ENCODE results near the gene BLMH. TPM values are rescaled to one million over a fixed set of nuclear protein-coding genes. Genes with fewer than 3 reads are reported as not detected.

Gene BLMH
- total RNA-seq, 1 donor = 39.8 TPM

GRCh38 chr17:30236766-30237165, 55.0 kb downstream of the BLMH start:
- Histone ChIP-seq H3K4me1 (ENCODE audit: insufficient read depth, low read length) (peaks cover 19% of the 10 kb centered on the region), H3K27ac (ENCODE audit: low read depth, low read length) (no peak overlapping the region), H3K36me3 (ENCODE audit: insufficient read depth, low read length) (no peaks in the 10 kb centered on the region), H3K4me2 (ENCODE audit: insufficient read depth, low read length) (peak overlapping the region; percentile 72), H3K27me3 (ENCODE audit: insufficient read depth, low read length) (peaks cover 67% of the 10 kb centered on the region), H3K4me3 (ENCODE audit: insufficient read depth, low read length) (peak overlapping the region; percentile 46), H3K9me3 (ENCODE audit: low read depth, low read length) (no peaks in the 10 kb centered on the region), H3K79me2 (ENCODE audit: insufficient read depth, low read length) (no peaks in the 10 kb centered on the region), H2AFZ (ENCODE audit: low read length) (no peak overlapping the region), H4K20me1 (ENCODE audit: insufficient read depth, low read length) (no peaks in the 10 kb centered on the region)
- peak; percentile 92 for DNase-seq (ENCODE audit: insufficient read length, low spot score, missing footprints)
- TF ChIP-seq CTCF (IDR thresholded peaks at IDR 0.05; ENCODE audit: extremely low read depth, low read depth, low read length) = peak; percentile 20

DNA sequence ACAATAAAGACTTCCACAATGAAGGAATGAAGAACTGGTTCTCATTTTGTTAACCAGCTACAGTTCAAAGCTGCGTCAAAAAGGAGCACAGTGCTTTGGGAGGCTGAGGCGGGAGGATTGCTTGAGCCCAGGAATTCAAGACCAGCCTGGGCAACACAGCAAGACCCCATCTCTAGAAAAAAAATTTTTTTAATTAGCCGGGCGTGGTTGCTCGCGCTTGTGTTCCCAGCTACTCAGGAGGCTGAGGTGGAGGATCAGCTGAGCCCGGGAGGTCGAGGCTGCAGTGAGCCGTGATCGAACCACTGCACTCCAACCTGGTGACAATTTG, 55.5 kb downstream of the BLMH start:
- Histone ChIP-seq H3K4me3 (ENCODE audit: insufficient read depth, low read length) (peak overlapping the region; percentile 68), H3K9me3 (ENCODE audit: low read depth, low read length) (no peaks in the 10 kb centered on the region), H3K4me2 (ENCODE audit: insufficient read depth, low read length) (peak overlapping the region; percentile 83), H2AFZ (ENCODE audit: low read length) (peak overlapping the region; percentile 78), H3K4me1 (ENCODE audit: insufficient read depth, low read length) (peaks cover 19% of the 10 kb centered on the region), H3K27me3 (ENCODE audit: insufficient read depth, low read length) (peaks cover 69% of the 10 kb centered on the region), H3K27ac (ENCODE audit: low read depth, low read length) (no peak overlapping the region), H3K79me2 (ENCODE audit: insufficient read depth, low read length) (no peaks in the 10 kb centered on the region), H4K20me1 (ENCODE audit: insufficient read depth, low read length) (no peaks in the 10 kb centered on the region), H3K36me3 (ENCODE audit: insufficient read depth, low read length) (no peaks in the 10 kb centered on the region)
- TF ChIP-seq CTCF (IDR thresholded peaks at IDR 0.05; ENCODE audit: extremely low read depth, low read depth, low read length) = no peak
- no peak for DNase-seq (ENCODE audit: insufficient read length, low spot score, missing footprints)

GRCh38 chr17:30235386-30236296, 56.1 kb downstream of the BLMH start, which contains the start of gene SLC6A4:
TSS of gene SLC6A4 (minus strand) at chr17:30235697. CDS start at chr17:30221958, 13,739 bp downstream.
- Histone ChIP-seq H3K9me3 (ENCODE audit: low read depth, low read length) (no peaks in the 10 kb centered on the region), H4K20me1 (ENCODE audit: insufficient read depth, low read length) (no peaks in the 10 kb centered on the region), H3K27ac (ENCODE audit: low read depth, low read length) (no peak within 1 kb of the TSS), H3K79me2 (ENCODE audit: insufficient read depth, low read length) (no peaks in the 10 kb centered on the region), H3K27me3 (ENCODE audit: insufficient read depth, low read length) (peaks cover 70% of the 10 kb centered on the region), H2AFZ (ENCODE audit: low read length) (peak within 1 kb of the TSS; percentile 78), H3K4me3 (ENCODE audit: insufficient read depth, low read length) (peak within 1 kb of the TSS; percentile 68), H3K4me2 (ENCODE audit: insufficient read depth, low read length) (peak within 1 kb of the TSS; percentile 83), H3K36me3 (ENCODE audit: insufficient read depth, low read length) (no peaks in the 10 kb centered on the region), H3K4me1 (ENCODE audit: insufficient read depth, low read length) (peaks cover 19% of the 10 kb centered on the region)
- TF ChIP-seq CTCF (IDR thresholded peaks at IDR 0.05; ENCODE audit: extremely low read depth, low read depth, low read length) = no peak
- peak; percentile 90 for DNase-seq (ENCODE audit: insufficient read length, low spot score, missing footprints)

DNA sequence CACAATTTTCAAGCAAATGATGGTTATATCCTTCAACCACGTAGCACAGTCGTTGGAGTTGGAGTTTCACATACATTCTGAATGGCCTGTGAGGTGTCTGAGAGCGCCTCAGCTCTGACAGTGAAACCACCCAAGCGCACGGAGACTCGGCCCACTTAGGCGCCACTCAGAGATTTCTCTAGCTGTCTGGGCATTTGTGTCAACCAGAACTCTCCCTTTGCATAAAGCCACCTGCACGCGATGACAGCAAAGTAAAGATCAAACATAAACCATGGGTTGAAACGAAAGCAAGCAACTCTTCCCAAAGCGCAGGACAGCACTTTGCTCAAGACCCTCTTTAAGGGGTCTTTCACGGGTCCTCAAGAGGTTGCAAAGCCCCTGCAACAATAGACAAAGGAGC, 56.8 kb downstream of the BLMH start:
- TF ChIP-seq CTCF (IDR thresholded peaks at IDR 0.05; ENCODE audit: extremely low read depth, low read depth, low read length) = no peak
- H3K9me3 ChIP-seq (ENCODE audit: low read depth, low read length) = no peaks in the 10 kb centered on the region
- H3K36me3 ChIP-seq (ENCODE audit: insufficient read depth, low read length) = no peaks in the 10 kb centered on the region
- H2AFZ ChIP-seq (ENCODE audit: low read length) = peak overlapping the region; percentile 22
- peaks cover 77% of the 10 kb centered on the region for H3K27me3 ChIP-seq (ENCODE audit: insufficient read depth, low read length)
- H4K20me1 ChIP-seq (ENCODE audit: insufficient read depth, low read length) = no peaks in the 10 kb centered on the region
- H3K4me3 ChIP-seq (ENCODE audit: insufficient read depth, low read length) = peak overlapping the region; percentile 68
- peak overlapping the region; percentile 83 for H3K4me2 ChIP-seq (ENCODE audit: insufficient read depth, low read length)
- no peak overlapping the region for H3K27ac ChIP-seq (ENCODE audit: low read depth, low read length)
- DNase-seq (ENCODE audit: insufficient read length, low spot score, missing footprints) = peak; percentile 64
- H3K79me2 ChIP-seq (ENCODE audit: insufficient read depth, low read length) = no peaks in the 10 kb centered on the region
- peaks cover 19% of the 10 kb centered on the region for H3K4me1 ChIP-seq (ENCODE audit: insufficient read depth, low read length)

Data from osteoblast (primary cell).